Hepatocyte (in vitro differentiated cells): ENCODE measurements around the gene TRIOBP. TPM values are rescaled to one million over a fixed set of nuclear protein-coding genes. Genes with fewer than 3 reads are reported as not detected.

Source experiments
- DNase-seq: peaks from one replicate; pipeline ENCODE4 v3.0.0-alpha.2; 2016; ENCODE audit warnings: low spot score
- H2AFZ ChIP-seq: fragments of 200-600 bp; sonication (generic); 2 replicates; pipeline ENCODE4 v1.6.0; 2016; ENCODE audit warnings: antibody characterized with exemption, mild to moderate bottlenecking
- H3K27ac ChIP-seq: fragments of 200-600 bp; sonication (generic); 2 replicates; pipeline ENCODE4 v1.5.1; 2016; ENCODE audit warnings: mild to moderate bottlenecking
- H3K27me3 ChIP-seq: fragments of 200-600 bp; sonication (generic); 2 replicates; pipeline ENCODE4 v1.6.1; 2016
- H3K36me3 ChIP-seq: fragments of 200-600 bp; sonication (generic); replicated peaks from 2 replicates; pipeline ENCODE4 v1.5.1; 2016; ENCODE audit warnings: low read depth; ENCODE audit not compliant: insufficient read depth
- H3K4me1 ChIP-seq: fragments of 200-600 bp; sonication (generic); 2 replicates; pipeline ENCODE4 v1.5.1; 2016; ENCODE audit warnings: mild to moderate bottlenecking, moderate library complexity; ENCODE audit not compliant: insufficient read depth
- H3K4me2 ChIP-seq: fragments of 200-600 bp; sonication (generic); 2 replicates; pipeline ENCODE4 v1.6.0; 2016
- H3K4me3 ChIP-seq: fragments of 200-600 bp; sonication (generic); 2 replicates; pipeline ENCODE4 v1.5.1; 2016; ENCODE audit warnings: mild to moderate bottlenecking
- H3K79me2 ChIP-seq: fragments of 200-600 bp; sonication (generic); 2 replicates; pipeline ENCODE4 v1.6.0; 2017; ENCODE audit warnings: mild to moderate bottlenecking
- H3K9me2 ChIP-seq: fragments of 200-600 bp; sonication (generic); replicated peaks from 2 replicates; pipeline ENCODE4 v1.6.0; 2017; ENCODE audit warnings: mild to moderate bottlenecking; ENCODE audit not compliant: insufficient read depth
- H3K9me3 ChIP-seq: fragments of 200-600 bp; sonication (generic); 2 replicates; pipeline ENCODE4 v1.5.1; 2016; ENCODE audit warnings: low read depth, mild to moderate bottlenecking
- H4K20me1 ChIP-seq: fragments of 200-600 bp; sonication (generic); 2 replicates; pipeline ENCODE4 v1.6.0; 2016; ENCODE audit warnings: mild to moderate bottlenecking; ENCODE audit not compliant: insufficient read depth, poor library complexity, severe bottlenecking
- CTCF ChIP-seq: fragments of 200-600 bp; sonication (generic); IDR thresholded peaks from 2 replicates; pipeline ENCODE4 v1.5.1; 2016; ENCODE audit warnings: antibody characterized with exemption, mild to moderate bottlenecking; ENCODE audit not compliant: poor library complexity
- EZH2 ChIP-seq: fragments of 200-600 bp; sonication (generic); IDR thresholded peaks from 2 replicates; pipeline ENCODE4 v1.6.1; 2016; ENCODE audit warnings: antibody characterized with exemption, mild to moderate bottlenecking, borderline replicate concordance
- EZH2phosphoT487 ChIP-seq: fragments of 200-600 bp; sonication (generic); IDR thresholded peaks from one replicate; pipeline ENCODE4 v1.6.1; 2018; ENCODE audit warnings: antibody characterized with exemption, mild to moderate bottlenecking, low read depth, moderate library complexity; ENCODE audit not compliant: unreplicated experiment, severe bottlenecking
- WGBS: methylation state at CpG from one replicate; pipeline ENCODE4 v1.1.6; 2016; ENCODE audit warnings: low lambda C conversion rate; ENCODE audit errors: missing lambda C conversion rate; 5-methylcytosine and 5-hydroxymethylcytosine counted together
- polyA plus RNA-seq: library from polyadenylated mRNA; unstranded; fragments of >200 nt; fragmentation: Nextera tagmentation; extraction: Ambion mirVana; gene quantifications from 2 replicates; pipeline ENCODE4 v1.2.1, GENCODE V29; 2016
- total RNA-seq: library from RNA; depleted of rRNA; stranded (reverse); fragments of >200 nt; gene quantifications from 2 replicates; pipeline ENCODE4 v1.2.3, GENCODE V29; 2014

Gene TRIOBP
- total and polyA plus RNA-seq, 2 experiments from 2014 or later: 57.2 to 96.1 TPM

GRCh38 chr22:37778370-37779009, 81.6 kb downstream of the TRIOBP start:
- Histone ChIP-seq H3K4me2 (no peak overlapping the region), H3K9me2 (no peaks in the 10 kb centered on the region), H3K27ac (no peak overlapping the region), H4K20me1 (no peaks in the 10 kb centered on the region), H3K4me3 (no peak overlapping the region), H3K9me3 (no peaks in the 10 kb centered on the region), H3K4me1 (no peaks in the 10 kb centered on the region), H2AFZ (no peak overlapping the region), H3K36me3 (no peaks in the 10 kb centered on the region), H3K27me3 (no peaks in the 10 kb centered on the region), H3K79me2 (no peaks in the 10 kb centered on the region)
- WGBS: 88% methylated on average over 10 of the region's 10 CpGs
- DNase-seq: no peak
- TF ChIP-seq EZH2 (no peak), CTCF (no peak), EZH2phosphoT487 (no peak)

GRCh38 chr22:37781434-37782059, 84.7 kb downstream of the TRIOBP start:
- Histone ChIP-seq H3K36me3 (no peaks in the 10 kb centered on the region), H4K20me1 (no peaks in the 10 kb centered on the region), H3K9me2 (no peaks in the 10 kb centered on the region), H3K9me3 (no peaks in the 10 kb centered on the region), H2AFZ (no peak overlapping the region), H3K4me1 (peaks cover 14% of the 10 kb centered on the region), H3K4me2 (no peak overlapping the region), H3K4me3 (no peak overlapping the region), H3K79me2 (no peaks in the 10 kb centered on the region), H3K27ac (no peak overlapping the region), H3K27me3 (no peaks in the 10 kb centered on the region)
- DNase-seq: no peak
- TF ChIP-seq EZH2: no peak
- peak; percentile 11 for TF ChIP-seq CTCF
- WGBS: 79% methylated on average over 13 of the region's 13 CpGs

GRCh38 chr22:37782340-37783168, 85.7 kb downstream of the TRIOBP start:
- TF ChIP-seq EZH2phosphoT487 (no peak), EZH2 (no peak), CTCF (no peak)
- 57% methylated on average over 18 of the region's 18 CpGs for WGBS
- Histone ChIP-seq H3K36me3 (no peaks in the 10 kb centered on the region), H3K4me2 (no peak overlapping the region), H4K20me1 (no peaks in the 10 kb centered on the region), H3K4me1 (peaks cover 14% of the 10 kb centered on the region), H3K9me3 (no peaks in the 10 kb centered on the region), H3K27ac (no peak overlapping the region), H3K27me3 (no peaks in the 10 kb centered on the region), H3K4me3 (no peak overlapping the region), H3K9me2 (no peaks in the 10 kb centered on the region), H3K79me2 (no peaks in the 10 kb centered on the region), H2AFZ (no peak overlapping the region)
- no peak for DNase-seq
